HG03280 (cell line): ENCODE measurements around the gene PTPN14.

Source experiments
- ATAC-seq: cut with Tn5 transposase; IDR thresholded peaks from one replicate; pipeline ENCODE4 v1.9.1; 2021; ENCODE audit warnings: mild to moderate bottlenecking, moderate library complexity; ENCODE audit not compliant: unreplicated experiment

PTPN14 gene

DNA sequence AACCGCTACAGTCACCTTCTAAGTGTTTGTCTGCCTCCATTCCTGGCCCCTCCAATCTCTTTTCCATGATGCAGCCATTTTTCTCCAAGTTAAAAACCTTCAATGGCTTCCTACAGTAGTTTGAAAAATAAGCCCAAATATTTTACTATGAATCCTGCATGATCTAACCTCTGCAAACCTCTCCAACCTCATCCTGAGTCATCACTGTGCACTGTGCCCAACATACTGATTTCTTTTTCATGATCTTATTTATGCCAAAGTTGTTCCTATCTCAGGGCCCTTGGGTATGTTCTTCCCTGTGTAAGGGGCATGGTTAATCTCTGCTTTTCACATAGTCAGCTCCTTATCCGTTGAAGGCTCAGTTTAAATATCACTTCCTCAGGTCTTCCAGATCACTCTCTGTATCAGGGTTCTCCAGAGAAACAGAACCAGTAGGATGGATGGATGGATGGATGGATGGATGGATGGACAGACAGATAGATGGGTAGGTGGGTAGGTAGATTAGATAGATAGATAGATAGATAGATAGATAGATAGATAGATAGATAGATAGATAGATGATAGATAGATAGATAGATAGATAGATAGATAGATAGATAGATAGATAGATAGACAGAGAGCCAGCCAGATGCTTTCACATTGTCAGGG, 18.1 kb upstream of the PTPN14 start:
- ATAC-seq: no peak

DNA sequence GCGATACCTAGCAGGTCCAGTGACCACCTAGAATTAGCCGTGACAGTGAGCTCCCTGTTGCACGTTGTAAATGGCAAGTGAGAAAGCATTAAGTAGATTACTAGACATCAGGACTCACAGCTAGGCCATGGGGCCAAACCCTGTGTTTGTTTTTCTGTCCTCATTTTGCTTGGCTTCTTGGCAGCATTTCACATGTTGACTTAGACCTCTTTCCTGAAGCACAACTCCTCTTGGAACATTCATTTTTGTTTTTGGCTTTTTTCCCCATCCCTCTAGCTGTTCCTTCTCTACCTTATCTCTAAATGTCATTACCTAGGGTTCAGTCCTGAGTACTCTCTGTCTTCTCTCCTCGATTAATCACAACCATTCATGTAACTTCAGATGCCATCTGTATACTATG, 16.9 kb upstream of the PTPN14 start:
- no peak for ATAC-seq

DNA sequence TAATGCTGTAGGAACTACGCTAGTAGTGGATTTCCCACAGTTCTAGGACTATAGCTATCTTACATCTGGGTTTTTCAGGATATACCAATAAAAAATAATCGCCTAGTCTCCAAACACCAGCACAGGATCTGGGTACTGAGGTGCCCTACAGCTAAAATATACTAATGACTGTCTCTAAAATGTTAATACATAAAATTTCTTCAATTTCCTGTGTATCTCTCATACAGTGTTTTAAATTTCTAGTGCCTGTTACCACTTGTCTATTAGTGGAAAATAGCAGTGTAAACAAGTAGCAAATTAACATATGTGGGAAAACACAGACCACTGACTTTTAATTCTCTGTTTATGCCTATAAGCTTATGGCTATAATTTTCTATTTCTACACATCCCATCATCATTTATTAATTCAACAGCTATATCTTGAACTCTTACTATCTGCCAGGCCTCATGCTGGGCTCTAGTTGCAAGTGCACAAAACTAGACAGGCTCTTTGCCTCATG, 16.1 kb upstream of the PTPN14 start:
- ATAC-seq: no peak

DNA sequence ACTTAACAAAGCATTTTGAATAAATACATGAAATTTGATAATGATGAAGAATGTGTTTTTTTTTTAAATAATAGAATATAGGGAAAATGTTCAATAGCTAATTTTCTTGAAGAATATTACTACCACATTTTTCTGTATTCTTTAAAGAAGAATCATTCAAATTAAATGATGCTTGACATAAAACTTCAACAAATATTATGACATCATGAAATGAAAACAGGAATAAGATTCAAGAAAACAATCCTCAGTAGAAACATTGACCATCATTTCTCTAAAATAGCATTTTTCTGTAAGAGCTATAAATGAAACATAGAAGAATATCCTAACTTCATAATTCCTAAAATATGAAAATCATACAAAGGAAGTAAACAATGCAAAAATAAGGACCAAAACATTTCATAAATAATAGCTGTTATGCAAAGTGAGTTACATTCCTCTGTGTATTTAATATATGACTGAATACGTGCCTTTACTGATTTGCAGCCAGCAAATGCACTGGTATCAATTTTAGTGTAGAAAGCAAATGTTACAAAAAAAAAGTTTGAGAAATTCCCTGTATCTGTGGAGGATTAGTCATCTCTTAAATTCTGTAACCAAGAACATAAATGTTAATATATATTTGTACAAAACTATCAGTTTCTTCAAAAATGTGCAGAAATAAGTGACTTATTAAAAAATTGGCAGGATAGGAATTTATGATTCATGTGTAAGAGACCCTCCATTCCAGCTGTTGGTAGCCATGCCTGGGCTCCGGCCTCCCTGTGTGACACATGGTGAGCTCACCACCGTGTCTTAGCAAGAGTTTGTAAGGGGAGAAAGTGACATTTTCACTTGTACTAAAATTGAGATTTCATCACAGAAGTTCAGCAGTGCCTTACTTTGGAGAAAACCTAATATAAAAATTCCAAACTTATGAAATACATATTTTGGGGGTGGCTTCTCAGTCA, 15.0 kb upstream of the PTPN14 start:
- no peak for ATAC-seq

DNA sequence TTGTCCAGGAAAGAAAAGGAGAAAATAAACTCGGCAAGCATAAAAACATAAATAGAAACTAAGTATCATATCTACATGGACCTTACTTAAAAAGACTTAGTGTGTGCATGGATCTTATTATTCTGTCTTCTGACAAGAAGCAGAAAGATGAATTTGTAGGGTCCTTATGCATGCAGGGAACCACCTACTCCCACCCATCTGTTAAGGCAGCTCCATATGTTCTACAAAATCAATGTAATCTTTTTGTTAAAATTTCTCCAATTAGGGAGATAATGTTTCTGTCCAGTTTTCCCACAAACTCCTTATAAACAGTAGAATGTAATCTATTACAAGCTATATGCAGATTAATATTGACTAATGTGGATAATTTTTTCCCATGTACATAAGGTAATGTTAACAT, 13.9 kb upstream of the PTPN14 start:
- no peak for ATAC-seq

DNA sequence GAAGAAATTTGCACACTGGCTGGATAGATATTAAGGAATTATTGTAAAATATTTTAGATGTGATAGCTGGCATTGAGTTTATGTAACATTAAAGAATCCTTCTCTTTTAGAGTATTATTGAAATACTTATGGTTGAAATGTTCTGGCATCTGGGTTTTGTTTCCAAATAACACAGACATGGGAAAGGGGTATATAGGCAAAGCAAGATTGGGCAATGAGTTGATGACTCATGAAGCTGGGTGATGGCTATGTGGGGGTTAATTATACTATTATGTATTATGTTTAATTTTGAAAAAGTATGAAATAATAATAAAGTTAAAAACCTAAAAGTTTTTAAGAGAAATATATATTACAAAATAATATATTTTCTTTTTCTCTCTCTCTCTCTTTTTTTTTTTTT, 12.5 kb upstream of the PTPN14 start:
- no peak for ATAC-seq

DNA sequence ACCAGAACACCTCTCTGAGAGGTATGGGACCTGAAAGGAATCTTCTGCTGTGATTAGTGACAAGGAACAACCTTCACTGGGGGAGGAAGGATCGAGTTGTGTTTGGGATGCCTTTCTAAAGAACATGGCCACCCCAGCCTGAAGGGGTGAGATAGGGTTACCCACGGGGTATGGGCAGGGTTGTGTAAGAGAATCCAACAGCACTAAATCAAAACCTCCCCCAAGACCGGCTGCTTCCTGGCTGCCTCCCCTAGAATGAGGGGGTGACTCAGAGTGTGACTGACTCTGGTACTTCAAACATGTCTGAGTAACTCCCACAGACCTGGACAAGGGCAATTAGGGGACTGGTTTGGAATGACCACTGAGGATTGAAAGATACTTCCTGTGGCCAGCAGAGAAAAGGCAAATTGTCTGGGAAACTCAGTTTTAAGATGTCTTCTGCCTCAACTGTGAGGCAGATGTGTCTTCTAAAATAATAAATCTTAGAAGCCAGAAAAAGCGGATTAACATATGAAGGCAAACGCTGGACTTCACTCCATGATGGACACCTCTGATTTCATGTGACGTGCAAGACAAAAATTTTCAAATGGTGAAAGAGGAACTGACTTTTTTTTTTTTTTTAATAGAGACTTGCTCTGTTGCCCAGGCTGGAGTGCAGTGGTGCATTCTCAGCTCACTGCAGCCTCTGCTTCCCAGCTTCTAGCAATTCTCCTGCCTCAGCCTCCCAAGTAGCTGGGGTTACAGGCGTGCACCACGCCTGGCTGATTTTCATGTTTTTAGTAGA, 6.7 kb upstream of the PTPN14 start:
- no peak for ATAC-seq

DNA sequence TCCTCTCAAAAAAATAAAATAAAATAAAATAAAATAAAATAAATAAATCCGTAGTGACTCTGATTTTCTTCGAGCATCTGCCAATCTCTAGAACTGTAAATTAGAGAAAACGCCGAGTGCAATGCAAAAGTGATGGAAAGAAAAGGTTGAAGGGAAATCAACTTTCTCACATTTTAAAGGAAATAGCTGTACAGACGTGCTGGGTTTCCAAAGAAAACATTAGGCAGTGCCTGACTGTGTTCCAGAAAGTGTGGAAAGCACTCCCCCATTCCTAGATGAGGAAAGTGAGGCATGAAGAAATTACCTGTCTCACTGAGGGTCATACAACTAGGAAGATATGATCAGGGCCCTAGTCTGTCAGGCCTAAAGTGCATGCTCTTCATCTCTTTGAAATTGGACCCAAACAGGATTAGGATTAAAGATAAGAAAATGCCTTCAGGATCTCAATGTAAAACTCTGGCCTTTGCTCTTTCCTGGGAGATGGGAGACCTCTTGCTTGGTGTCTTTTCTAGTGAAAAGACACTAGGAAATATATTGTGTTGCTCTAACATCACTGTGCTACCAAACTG, 1.8 kb upstream of the PTPN14 start:
- ATAC-seq: no peak

DNA sequence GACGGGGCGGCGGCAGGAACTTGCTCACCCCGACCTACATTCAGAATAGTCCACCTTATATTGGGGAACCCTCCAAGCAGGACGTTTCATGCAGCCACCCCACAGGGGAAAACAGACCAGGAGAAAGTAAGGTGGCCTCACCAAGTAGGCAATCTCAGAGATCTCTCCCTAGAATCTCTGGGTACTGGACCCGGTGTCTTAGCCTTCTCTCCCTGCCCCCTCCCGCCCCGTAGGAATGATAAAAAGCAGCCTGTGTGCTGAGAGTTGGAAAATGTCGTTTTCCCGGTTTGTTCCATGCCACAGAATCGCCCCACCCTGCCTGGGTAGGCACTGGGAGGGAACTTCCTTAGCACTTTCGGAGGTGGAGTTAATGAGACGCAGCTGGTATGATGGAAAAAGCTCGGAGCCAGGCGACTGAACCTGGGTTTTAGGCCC, 789 bp upstream of the PTPN14 start:
- no peak for ATAC-seq

DNA sequence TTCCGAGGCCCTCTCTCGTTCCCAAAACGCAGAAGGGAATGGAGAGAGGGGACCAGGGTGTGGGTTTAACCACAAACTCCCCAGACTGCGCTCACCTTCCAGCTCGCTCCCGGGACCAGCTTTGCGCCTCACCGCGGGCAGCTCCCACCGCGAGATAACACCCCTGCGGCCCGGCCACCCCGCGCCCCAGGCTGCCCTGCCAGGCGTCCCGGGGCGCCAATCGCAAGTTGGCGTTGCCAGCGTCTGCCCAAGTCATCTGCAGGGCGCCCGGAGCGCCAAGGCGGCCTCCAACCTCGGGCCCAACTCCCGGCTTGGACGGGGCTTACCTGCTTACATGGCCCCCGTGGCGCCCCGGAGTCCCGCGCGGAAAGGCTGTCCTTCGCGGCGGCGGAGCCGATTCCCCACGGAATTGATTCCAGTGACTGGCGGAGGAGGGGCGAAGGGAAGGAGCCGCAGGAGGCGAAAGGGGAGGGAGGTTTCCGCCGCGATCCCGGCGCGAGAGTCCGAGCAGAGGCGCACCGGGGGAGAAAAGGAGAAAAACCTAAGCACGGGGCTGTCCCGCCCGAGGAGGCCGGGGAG, 456 bp downstream of the PTPN14 start:
- ATAC-seq: no peak

DNA sequence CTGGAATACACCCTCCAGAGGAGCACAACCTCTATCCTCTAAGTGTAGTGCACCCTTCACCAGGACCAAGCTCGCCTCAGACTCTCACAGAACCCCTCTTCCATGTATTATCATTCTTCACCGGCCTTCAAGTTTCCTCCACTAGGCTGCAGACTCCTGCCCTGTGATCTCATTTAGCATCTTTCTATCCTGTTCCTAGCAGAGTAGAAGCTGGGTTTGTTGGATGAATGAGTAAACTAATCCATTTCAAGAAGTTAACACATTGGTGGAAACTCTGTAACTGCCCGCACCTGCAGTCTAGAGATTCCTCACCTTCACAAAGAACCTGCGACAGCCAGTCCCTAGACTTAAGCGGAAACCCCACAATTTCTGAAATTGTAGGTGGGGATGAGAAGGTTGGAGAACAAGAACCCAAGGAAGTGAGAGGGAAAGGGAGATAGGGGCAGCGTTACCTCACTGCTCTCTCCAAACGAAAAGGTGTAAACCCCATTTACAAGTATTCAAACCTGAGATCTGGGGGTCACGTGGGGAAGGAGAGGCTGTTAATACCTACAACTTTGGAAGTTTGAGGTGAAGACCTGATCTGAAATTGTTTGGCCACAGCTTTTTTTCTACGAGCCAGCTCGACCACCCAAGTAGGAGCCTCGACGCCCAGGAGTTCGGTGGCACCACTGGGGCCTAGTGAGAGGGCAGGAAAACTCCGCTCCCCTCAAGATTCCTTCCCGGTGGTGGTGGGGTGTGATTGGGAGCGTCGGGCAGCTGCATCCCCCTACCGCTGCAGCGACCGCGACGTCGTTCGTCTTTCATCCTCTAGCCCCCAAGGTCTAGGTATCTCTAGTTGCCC, 1.2 kb downstream of the PTPN14 start:
- ATAC-seq: no peak

DNA sequence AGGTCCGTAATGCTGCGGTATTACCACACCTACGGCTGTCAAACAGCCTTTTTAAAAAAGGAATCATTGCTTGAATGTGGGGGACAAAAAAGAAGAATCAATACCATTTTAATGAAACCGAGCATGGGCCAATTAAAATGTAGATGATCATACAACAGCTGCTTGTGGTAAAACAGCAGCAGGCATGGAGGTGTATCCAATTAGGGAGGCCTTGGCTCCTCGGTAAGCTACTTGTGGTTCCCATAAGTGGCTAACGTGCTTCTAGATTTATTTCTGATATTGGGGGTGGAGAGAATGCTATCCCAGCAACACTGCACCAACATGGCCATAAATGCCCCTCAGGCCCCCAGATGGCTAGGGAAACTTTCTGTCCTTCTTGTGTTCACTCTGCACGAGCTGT, 1.8 kb downstream of the PTPN14 start:
- no peak for ATAC-seq

DNA sequence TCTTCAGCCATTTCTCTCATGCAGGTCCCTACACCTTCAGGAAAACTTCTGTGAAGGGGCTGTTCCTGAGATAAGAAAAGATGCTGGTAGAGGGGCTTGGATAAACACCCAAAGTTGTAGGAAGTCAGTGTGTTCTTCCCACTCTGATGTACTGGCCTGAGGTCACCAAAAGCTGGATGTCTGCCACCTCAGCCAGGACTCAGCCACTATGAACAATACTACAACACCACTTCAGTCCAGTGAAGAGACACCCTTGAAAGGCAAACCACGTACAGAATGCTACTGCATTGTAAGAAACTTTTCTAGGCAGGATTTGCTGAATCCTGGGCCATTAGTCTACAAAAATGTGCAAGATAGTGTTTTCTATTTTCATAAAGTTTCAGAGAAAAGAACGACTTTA, 2.4 kb downstream of the PTPN14 start:
- ATAC-seq: no peak

DNA sequence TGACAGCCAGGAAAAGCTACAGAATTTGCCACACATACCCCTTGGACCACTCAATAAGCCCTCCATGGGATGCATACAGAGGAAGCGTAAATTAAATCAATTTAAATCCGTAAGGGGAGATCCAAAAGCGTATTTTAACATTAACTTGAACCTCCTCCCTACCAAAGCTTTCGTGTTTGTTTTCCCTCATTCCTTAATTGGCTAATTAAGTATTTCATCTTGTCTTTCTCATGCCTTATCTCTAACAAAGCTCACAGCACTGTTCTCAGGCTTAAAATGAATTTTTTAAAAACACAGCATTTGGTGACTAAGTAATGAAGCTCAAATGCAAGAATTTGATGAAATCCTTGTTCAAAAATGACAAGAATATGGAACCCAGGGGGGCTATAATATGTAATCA, 3.1 kb downstream of the PTPN14 start:
- no peak for ATAC-seq

DNA sequence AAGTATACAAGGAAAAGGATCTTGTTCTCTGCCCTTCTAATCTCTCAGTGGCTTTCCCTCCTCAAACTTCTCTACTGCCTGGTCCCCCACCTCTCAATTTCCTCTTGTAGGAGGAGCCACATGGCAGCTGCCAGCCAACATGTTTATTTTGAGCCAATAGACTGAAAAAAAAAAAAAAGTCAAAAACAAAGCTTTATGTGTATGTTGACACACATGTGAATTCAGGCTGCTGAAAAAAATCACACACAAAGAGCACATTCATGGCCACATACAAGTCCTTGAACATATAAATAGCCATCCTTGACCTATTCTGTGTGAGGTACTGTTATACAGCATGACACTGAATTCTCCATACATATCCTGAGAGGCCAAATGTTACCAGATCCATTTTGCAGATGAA, 3.7 kb downstream of the PTPN14 start:
- no peak for ATAC-seq

DNA sequence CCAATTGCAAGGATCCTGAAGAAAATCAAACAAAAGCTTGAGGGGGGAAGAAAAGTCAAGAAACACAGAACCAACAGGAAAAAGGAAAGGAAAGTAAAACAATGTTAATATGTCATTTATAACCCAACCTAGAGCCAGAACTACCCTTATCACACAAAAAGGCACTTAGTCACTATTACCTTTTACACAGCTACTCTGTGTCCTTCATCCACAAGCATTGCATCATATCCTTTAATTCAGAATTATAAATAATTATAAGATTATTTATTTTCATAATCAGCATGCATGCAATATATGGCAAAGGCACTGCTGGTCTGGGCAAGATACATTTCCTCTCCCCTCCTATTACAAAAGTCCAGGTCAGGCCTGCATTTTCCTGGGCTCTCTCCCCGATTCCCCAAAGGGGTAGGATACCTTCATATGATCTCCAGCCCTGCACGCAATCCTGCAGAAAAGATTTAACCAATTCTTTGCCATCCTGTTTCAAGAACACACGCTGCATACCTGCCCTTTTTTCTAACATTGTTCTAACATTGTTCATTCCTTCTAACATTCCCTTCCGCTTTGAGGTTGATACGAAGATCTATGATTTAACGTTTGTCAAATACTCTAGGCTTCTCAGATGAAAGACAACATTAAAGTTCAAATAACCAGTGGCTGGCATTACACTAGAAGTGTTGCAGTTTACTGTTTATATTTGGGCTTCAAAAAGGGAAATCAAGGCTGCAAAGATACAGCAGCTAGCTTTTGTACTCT, 4.3 kb downstream of the PTPN14 start:
- ATAC-seq: no peak

DNA sequence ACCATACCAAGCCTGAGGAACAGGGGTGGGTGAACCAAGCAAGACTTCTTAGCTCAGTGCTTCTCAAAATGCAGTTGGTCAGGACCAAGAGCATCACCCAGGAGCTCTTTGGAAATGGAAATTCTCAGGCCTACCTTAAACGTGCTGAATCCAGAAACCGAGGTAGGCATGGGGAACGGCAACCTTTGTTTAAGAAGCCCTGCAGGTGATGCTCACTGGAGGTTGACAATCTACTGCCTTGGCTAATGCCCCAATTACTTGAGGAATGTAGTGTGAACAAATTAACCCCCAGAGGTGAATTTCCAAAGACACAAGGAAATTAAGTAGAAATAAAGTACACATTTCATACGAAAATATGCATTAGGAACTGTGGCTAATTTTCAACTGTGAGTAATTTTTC, 5.3 kb downstream of the PTPN14 start:
- no peak for ATAC-seq

DNA sequence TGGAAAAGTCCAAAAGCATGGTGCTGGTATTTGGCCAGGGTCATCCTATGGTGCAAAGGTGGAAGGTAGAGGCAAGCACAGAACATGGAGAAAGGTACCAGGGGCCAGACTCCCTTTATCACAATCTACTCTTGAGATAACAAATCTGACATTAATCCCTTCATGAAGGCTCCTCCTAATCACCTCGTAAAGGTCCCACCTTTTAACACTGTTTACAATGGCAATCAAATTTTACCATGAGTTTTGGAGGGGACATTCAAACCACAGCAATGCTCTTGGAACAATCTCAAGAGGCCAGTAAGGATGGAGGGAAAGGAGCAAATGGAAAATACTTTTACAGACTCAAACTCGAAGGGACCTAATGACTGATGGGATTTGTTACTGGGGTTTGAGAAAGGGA, 6.1 kb downstream of the PTPN14 start:
- ATAC-seq: no peak

DNA sequence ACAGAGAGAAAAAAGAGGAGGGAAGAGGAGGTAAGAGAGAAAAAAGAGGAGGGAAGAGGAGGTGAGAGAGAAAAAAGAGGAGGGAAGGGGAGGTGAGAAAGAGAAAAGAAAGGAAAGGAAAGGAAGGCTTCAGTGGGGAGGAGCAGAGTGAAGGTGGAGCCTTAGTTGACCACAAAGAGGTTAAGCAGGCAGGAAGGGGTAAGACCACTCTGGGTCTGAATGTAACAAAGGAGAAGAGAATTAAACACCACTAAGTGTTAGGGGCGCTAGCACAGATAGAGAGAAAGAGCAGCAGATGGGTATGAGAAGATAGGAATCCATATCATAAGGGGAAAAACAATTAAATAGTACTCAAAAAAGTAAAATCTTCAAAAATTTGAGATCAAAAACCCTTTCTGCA, 6.6 kb downstream of the PTPN14 start:
- no peak for ATAC-seq
